Mammary epithelial cell (primary cell): ENCODE data around the gene GRID1.

ENCODE experiments used
- EZH2 ChIP-seq: IDR thresholded peaks from 2 replicates; pipeline ENCODE4 v1.6.1; 2012; ENCODE audit warnings: low read length, inconsistent platforms, borderline replicate concordance
- TF ChIP-seq, protein P1 (sequence below), 2 donors: IDR thresholded peaks in 1 of 2; conservative IDR thresholded peaks in 1 of 2; 2 replicates each; pipeline ENCODE4 v1.5.1; 2011 to 2012; ENCODE audit warnings: inconsistent platforms in 2 of 2, low read length in 2 of 2, mild to moderate bottlenecking in 2 of 2, control low read depth in 1 of 2, low read depth in 1 of 2; ENCODE audit not compliant: insufficient read depth in 1 of 2; ENCODE audit errors: extremely low read depth in 1 of 2

DNA sequence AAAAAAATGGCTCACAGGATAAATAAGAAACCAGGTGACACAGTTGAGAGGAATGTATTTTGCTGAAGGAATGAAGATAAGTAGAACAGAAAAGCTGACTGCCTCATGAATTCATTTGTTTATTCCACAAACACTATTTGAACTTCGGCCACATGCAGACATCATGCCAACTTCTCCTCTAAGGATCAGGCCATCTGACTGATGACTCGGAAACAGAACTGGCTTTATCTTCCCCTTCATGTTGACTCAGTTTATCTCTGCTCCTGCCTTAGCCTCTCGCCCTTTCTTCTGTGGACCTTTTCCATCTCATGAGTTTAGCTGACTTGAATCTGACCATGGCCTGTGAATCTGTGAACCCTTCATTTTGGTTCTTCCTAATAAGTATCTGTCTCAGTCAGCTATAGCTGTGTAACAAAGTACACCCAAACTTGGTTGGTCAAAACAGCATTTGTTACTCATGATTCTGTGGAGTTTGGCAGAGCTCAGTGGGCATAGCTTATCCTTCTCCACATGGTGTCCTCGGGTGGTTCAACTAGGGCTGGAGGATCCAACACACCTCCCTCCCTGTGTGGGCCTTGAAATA is 44.0 kb upstream of the GRID1 start:
- TF ChIP-seq, protein P1, sequence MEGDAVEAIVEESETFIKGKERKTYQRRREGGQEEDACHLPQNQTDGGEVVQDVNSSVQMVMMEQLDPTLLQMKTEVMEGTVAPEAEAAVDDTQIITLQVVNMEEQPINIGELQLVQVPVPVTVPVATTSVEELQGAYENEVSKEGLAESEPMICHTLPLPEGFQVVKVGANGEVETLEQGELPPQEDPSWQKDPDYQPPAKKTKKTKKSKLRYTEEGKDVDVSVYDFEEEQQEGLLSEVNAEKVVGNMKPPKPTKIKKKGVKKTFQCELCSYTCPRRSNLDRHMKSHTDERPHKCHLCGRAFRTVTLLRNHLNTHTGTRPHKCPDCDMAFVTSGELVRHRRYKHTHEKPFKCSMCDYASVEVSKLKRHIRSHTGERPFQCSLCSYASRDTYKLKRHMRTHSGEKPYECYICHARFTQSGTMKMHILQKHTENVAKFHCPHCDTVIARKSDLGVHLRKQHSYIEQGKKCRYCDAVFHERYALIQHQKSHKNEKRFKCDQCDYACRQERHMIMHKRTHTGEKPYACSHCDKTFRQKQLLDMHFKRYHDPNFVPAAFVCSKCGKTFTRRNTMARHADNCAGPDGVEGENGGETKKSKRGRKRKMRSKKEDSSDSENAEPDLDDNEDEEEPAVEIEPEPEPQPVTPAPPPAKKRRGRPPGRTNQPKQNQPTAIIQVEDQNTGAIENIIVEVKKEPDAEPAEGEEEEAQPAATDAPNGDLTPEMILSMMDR (conservative IDR thresholded peaks at IDR 0.05 in 1 of 2, IDR thresholded peaks at IDR 0.05 in 1 of 2; ENCODE audit: extremely low read depth in 1 of 2, insufficient read depth in 1 of 2, low read depth in 1 of 2, low read length in 2 of 2): no peak
- TF ChIP-seq EZH2: no peak
